HG02759 (cell line): ENCODE results near the gene TXNRD2.
"Not testable (repeated sequence)": the region's sequence is repeated elsewhere in the genome, so short reads cannot be mapped to it uniquely, and the experiment has no call there.

Experiments
- ATAC-seq: cut with Tn5 transposase; IDR thresholded peaks from one replicate; pipeline ENCODE4 v1.9.1; 2021; ENCODE audit warnings: mild to moderate bottlenecking, moderate library complexity; ENCODE audit not compliant: unreplicated experiment

TXNRD2 gene

GRCh38 chr22:19926028-19926427 is 15.6 kb downstream of the TXNRD2 start:
- ATAC-seq, result not testable (repeated sequence)

GRCh38 chr22:19923914-19924513 is 17.6 kb downstream of the TXNRD2 start:
- no peak for ATAC-seq

- no peak for ATAC-seq
These were observed 20.0 kb downstream of the TXNRD2 start for GRCh38 chr22:19921544-19922081.

- no peak for ATAC-seq
These were observed 21.8 kb downstream of the TXNRD2 start for GRCh38 chr22:19919701-19920363.

- ATAC-seq, result no peak
These were observed 23.1 kb downstream of the TXNRD2 start for GRCh38 chr22:19918332-19919106.

- ATAC-seq, result no peak
These were observed 24.1 kb downstream of the TXNRD2 start for GRCh38 chr22:19917389-19918138.

- ATAC-seq, result no peak
These were observed 24.7 kb downstream of the TXNRD2 start for GRCh38 chr22:19916941-19917340.

GRCh38 chr22:19916006-19916405 is 25.6 kb downstream of the TXNRD2 start:
- no peak for ATAC-seq

GRCh38 chr22:19915287-19915954 is 26.2 kb downstream of the TXNRD2 start:
- ATAC-seq, result no peak

GRCh38 chr22:19914201-19914943 is 27.2 kb downstream of the TXNRD2 start:
- no peak for ATAC-seq

- ATAC-seq, result no peak
These were observed 28.2 kb downstream of the TXNRD2 start for GRCh38 chr22:19913337-19913936.

- ATAC-seq, result no peak
These were observed 29.2 kb downstream of the TXNRD2 start for GRCh38 chr22:19912271-19912999.

- no peak for ATAC-seq
These were observed 29.9 kb downstream of the TXNRD2 start for GRCh38 chr22:19911540-19912270.

- no peak for ATAC-seq
These were observed 31.4 kb downstream of the TXNRD2 start for GRCh38 chr22:19910180-19910744.

- ATAC-seq, result no peak
These were observed 32.1 kb downstream of the TXNRD2 start for GRCh38 chr22:19909350-19910179.

- ATAC-seq, result not testable (repeated sequence)
These were observed 33.7 kb downstream of the TXNRD2 start for GRCh38 chr22:19907902-19908301.

- not testable (repeated sequence) for ATAC-seq
These were observed 34.8 kb downstream of the TXNRD2 start for GRCh38 chr22:19906864-19907263.
